GM12878 (cell line): Measurements from ENCODE around the gene PKN3. TPM values are rescaled to one million over a fixed set of nuclear protein-coding genes. Genes with fewer than 3 reads are reported as not detected.
A peak's percentile ranks its signal among the peaks of the same experiment; 100 is the strongest.

ENCODE experiments used
- ATAC-seq: fragments of 200-7000 bp; cut with Tn5 transposase; 3 replicates; pipeline ENCODE4 v1.9.1; 2020; ENCODE audit warnings: mild to moderate bottlenecking, moderate library complexity
- BruUV-seq: library from RNA; stranded (reverse); fragments of 400-500 nt; replicated peaks from 2 replicates; lab custom pipeline; 2021; lab: Mats Ljungman, UMichigan
- CTCF ChIA-PET: fragments of 300-600 bp; sonication (Branson Sonifier 250); formaldehyde crosslinking; extraction: SDS; loops from one replicate; lab custom pipeline; 2021; ENCODE audit warnings: inconsistent platforms; lab: Yijun Ruan, JAX
- POLR2A ChIA-PET: fragments of 350-600 bp; formaldehyde crosslinking; extraction: SDS; loops from one replicate; lab custom pipeline; 2021; ENCODE audit warnings: inconsistent platforms; lab: Charles Lee
- RAD21 ChIA-PET: fragments of 300-600 bp; sonication (Branson Sonifier 250); formaldehyde crosslinking; loops from one replicate; lab custom pipeline; 2023; ENCODE audit warnings: antibody characterized with exemption; ENCODE audit not compliant: unreplicated experiment; lab: Charles Lee
- SMC1A ChIA-PET: fragments of 300-600 bp; sonication (Branson Sonifier 250); formaldehyde crosslinking; loops from one replicate; lab custom pipeline; 2023; ENCODE audit not compliant: unreplicated experiment, uncharacterized antibody; lab: Charles Lee
- DNase-seq: peaks from one replicate; pipeline ENCODE4 v3.0.0-alpha.2; 2011; ENCODE audit warnings: low read depth, low spot score
- FAIRE-seq: peaks from 3 replicates; lab custom pipeline; 2011; peaks lifted over from hg19 to GRCh38; lab: Jason Lieb, UNC
- H2AFZ ChIP-seq: 2 replicates; pipeline ENCODE4 v1.6.0; 2011; ENCODE audit warnings: low read depth, low read length, control low read depth; ENCODE audit not compliant: control insufficient read depth
- H3K27ac ChIP-seq: 2 replicates; pipeline ENCODE4 v1.5.1; 2011; ENCODE audit warnings: control low read depth; ENCODE audit not compliant: control insufficient read depth, insufficient read depth
- H3K27me3 ChIP-seq, 2 experiments: replicated peaks in 1 of 2; 2 replicates each; pipeline versions ENCODE4 v1.6.0 to v1.6.1; 2011; ENCODE audit warnings: low read length in 1 of 2; ENCODE audit not compliant: control insufficient read depth in 2 of 2, insufficient read depth in 2 of 2
- H3K36me3 ChIP-seq, 2 experiments: 2 replicates each; pipeline ENCODE4 v1.5.1; 2011; ENCODE audit warnings: low read length in 1 of 2; ENCODE audit not compliant: control insufficient read depth in 2 of 2, insufficient read depth in 2 of 2
- H3K4me1 ChIP-seq: 2 replicates; pipeline ENCODE4 v1.6.1; 2011; ENCODE audit warnings: mild to moderate bottlenecking, low read length, moderate library complexity, mixed read lengths; ENCODE audit not compliant: control insufficient read depth, insufficient read depth
- H3K4me2 ChIP-seq: 2 replicates; pipeline ENCODE4 v1.6.0; 2011; ENCODE audit warnings: control low read depth; ENCODE audit not compliant: control insufficient read depth, insufficient read depth
- H3K4me3 ChIP-seq: fragments of 200-600 bp; sonication (generic); 2 replicates; pipeline ENCODE4 v1.5.1; 2016
- H3K79me2 ChIP-seq: 2 replicates; pipeline ENCODE4 v1.6.0; 2011; ENCODE audit warnings: low read length; ENCODE audit not compliant: control insufficient read depth, insufficient read depth
- H3K9ac ChIP-seq: 2 replicates; pipeline ENCODE4 v1.8.0; 2011; ENCODE audit warnings: low read length, control low read depth, mixed read lengths; ENCODE audit not compliant: control insufficient read depth, insufficient read depth
- H3K9me3 ChIP-seq: replicated peaks from 3 replicates; pipeline ENCODE4 v1.5.1; 2011; ENCODE audit warnings: mild to moderate bottlenecking, low read length; ENCODE audit not compliant: control insufficient read depth, insufficient read depth
- H4K20me1 ChIP-seq: 2 replicates; pipeline ENCODE4 v1.6.0; 2011; ENCODE audit not compliant: control insufficient read depth, insufficient read depth
- ETV6 ChIP-seq, 2 experiments: fragments of 450-650 bp in 1 of 2; IDR thresholded peaks in 1 of 2; conservative IDR thresholded peaks in 1 of 2; 2 replicates each; pipeline ENCODE4 v1.6.1; 2014; ENCODE audit warnings: antibody characterized with exemption in 1 of 2, borderline replicate concordance in 1 of 2, low read depth in 1 of 2, mild to moderate bottlenecking in 1 of 2, moderate library complexity in 1 of 2
- NFIC ChIP-seq: IDR thresholded peaks from 2 replicates; pipeline ENCODE4 v1.6.1; 2012; ENCODE audit warnings: low read depth, mild to moderate bottlenecking, inconsistent platforms, low read length, moderate library complexity
- RFX5 ChIP-seq: IDR thresholded peaks from 2 replicates; pipeline ENCODE4 v1.6.1; 2011; ENCODE audit warnings: low read depth, low read length, improper control_type of control experiment
- SMC3 ChIP-seq: IDR thresholded peaks from 2 replicates; pipeline ENCODE4 v1.6.1; 2011; ENCODE audit warnings: low read length, improper control_type of control experiment, borderline replicate concordance
- TCF12 ChIP-seq: IDR thresholded peaks from 2 replicates; pipeline ENCODE4 v1.6.1; 2011; ENCODE audit warnings: low read depth, mild to moderate bottlenecking, low read length
- YBX1 ChIP-seq: fragments of 450-650 bp; IDR thresholded peaks from 2 replicates; pipeline ENCODE4 v1.6.1; 2016; ENCODE audit warnings: antibody characterized with exemption
- WGBS: methylation state at CpG from one replicate; pipeline ENCODE4 v1.1.6; 2016; ENCODE audit warnings: low lambda C conversion rate; ENCODE audit not compliant: insufficient replicate concordance, insufficient coverage; ENCODE audit errors: missing lambda C conversion rate; 5-methylcytosine and 5-hydroxymethylcytosine counted together
- in situ Hi-C: fragments of 300-500 bp; cut with MboI; formaldehyde crosslinking; loops from 9 replicates; pipeline ENCODE4 v1.14.3; 2018; ENCODE audit warnings: mixed read lengths
- intact Hi-C: fragments of 100-400 bp; cut with micrococcal nuclease; formaldehyde crosslinking; loops from one replicate; pipeline ENCODE4 v1.14.2; 2022; ENCODE audit not compliant: unreplicated experiment
- polyA plus RNA-seq, 11 experiments: library from polyadenylated mRNA; depleted of rRNA in 4 of 11; unstranded in 6 of 11; stranded (reverse) in 5 of 11; fragments of >200 nt; fragmentation: Nextera tagmentation in 4 of 11; fragmentation: Illumina TruSeq in 1 of 11; extraction: Ambion mirVana in 4 of 11; extraction: Trizol in 1 of 11; gene quantifications; 1 replicate in 1 of 11; 2 replicates in 10 of 11; pipeline versions ENCODE4 v1.2.1 to v1.2.3, GENCODE V29; 2011 to 2016; ENCODE audit warnings: inconsistent platforms in 2 of 11, missing spikeins in 2 of 11, low read depth in 1 of 11
- total RNA-seq, 4 experiments: library from RNA; depleted of rRNA in 3 of 4; stranded (reverse); fragments of >200 nt in 3 of 4; fragmentation: Illumina TruSeq in 1 of 4; extraction: Trizol in 1 of 4; gene quantifications; 2 replicates each; pipeline versions ENCODE4 v1.2.1 to v1.2.3, GENCODE V29; 2013 to 2021
- TF ChIP-seq, protein P1 (sequence below): fragments of 150-350 bp; IDR thresholded peaks from 2 replicates; pipeline ENCODE4 v1.6.1; 2016; ENCODE audit warnings: low read depth, low read length
- TF ChIP-seq, protein P2 (sequence below): fragments of 450-650 bp; IDR thresholded peaks from 2 replicates; pipeline ENCODE4 v1.6.1; 2017; ENCODE audit warnings: mild to moderate bottlenecking, moderate library complexity

Gene PKN3
- total and polyA plus RNA-seq, 10 of the 15 experiments (the other 5 are each of a cell fraction or from before 2014, with no cell fraction given) = 0.35 to 11.0 (median 3.3) TPM

DNA sequence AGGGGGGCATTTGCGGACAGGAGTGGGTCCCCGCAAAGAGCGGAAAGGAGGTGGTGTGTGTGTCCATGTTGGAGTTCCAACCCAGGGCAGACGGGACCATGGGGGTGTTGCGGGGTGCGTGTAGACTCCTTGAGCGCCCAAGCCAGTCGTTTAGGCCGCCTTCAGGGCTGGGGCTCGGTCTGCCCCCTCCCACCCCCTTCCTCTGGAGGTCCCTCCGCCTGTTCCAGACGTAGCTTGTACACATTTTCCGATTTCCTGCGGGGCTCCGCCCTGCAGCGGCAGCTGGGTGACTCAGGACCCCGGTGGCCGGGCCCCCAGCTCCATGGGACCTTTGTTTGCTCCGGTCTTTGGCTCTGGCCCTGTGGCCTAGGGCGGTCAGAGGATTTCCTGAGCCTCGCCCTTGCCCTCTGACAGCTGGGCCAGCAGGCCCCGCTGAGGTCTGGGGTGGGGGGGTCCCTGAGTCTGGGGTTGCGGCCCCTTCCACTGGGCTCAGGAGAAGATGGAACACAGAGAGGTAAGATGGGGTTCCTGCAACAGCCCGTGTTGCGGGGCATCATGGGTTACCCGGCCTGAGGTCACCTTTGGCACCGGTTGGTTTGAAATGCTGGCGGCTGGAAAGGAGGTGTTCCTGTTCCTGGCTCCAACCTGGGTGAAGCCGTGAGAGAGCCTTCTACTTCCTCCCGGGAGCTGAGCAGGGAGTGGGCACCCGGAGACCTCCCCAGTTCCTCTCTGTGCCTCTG, 1.5 kb downstream of the PKN3 start:
- intact Hi-C loops (no loop called here), in situ Hi-C loops (no loop called here)
- FAIRE-seq (no peak), DNase-seq (no peak), ATAC-seq (no peak)
- Histone ChIP-seq H3K36me3 (no peaks in the 10 kb centered on the region), H3K4me1 (peaks cover 3% of the 10 kb centered on the region; the same call in 1 of the 2 replicates), H3K27me3 (no peaks in the 10 kb centered on the region), H3K4me3 (no peak overlapping the region; the same call in 1 of the 2 replicates), H4K20me1 (no peaks in the 10 kb centered on the region), H3K27ac (no peak overlapping the region), H3K9me3 (no peaks in the 10 kb centered on the region), H3K79me2 (no peaks in the 10 kb centered on the region), H3K4me2 (peak overlapping the region; percentile 87), H3K9ac (no peak overlapping the region), H2AFZ (peak overlapping the region; percentile 87; the same call in 1 of the 2 replicates)
- ChIA-PET SMC1A (interaction anchor here (0.6 to 0.7 kb wide), 2 partner anchors 21 to 22 kb away, joined by 3 read pairs; no protein-coding TSS in a partner anchor), RAD21 (no interaction called here), POLR2A (interaction anchor here (0.7 kb wide), 1 partner anchor 8 kb away, joined by 3 read pairs; no protein-coding TSS in a partner anchor), CTCF (interaction anchor here (1.0 kb wide), 1 partner anchor 20 kb away, joined by 6 read pairs; the partner anchor contains the start of gene ZDHHC12)
- TSS peak; percentile 51 for BruUV-seq
- no peak for TF ChIP-seq ETV6 (conservative IDR thresholded peaks at IDR 0.05 in 1 of 2, IDR thresholded peaks at IDR 0.05 in 1 of 2; ENCODE audit: borderline replicate concordance in 1 of 2, low read depth in 1 of 2)
- TF ChIP-seq NFIC = no peak
- no peak for TF ChIP-seq SMC3
- WGBS = 94% methylated on average over 21 of the region's 31 CpGs

DNA sequence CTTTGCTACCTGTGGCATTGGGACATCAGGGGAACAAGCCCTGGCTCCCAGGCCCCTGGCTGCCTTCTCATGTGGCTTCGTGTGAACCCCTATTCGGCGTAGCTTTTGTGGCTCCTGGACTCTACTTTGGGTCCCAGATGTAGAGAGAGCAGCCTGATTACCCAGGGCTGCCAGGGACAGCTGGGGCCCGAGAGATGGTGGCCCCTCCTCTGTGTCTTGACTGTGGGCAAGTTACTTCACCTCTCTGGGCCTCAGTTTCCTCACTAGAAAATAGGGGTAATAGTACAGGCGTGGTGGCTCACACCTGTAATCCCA, 2.0 kb downstream of the PKN3 start:
- H3K4me2 ChIP-seq = no peak overlapping the region
- H2AFZ ChIP-seq = no peak overlapping the region
- H4K20me1 ChIP-seq = no peaks in the 10 kb centered on the region
- SMC1A ChIA-PET = interaction anchor here (0.7 kb wide), 1 partner anchor 21 kb away, joined by 3 read pairs; no protein-coding TSS in a partner anchor
- H3K27ac ChIP-seq = no peak overlapping the region
- WGBS = 98% methylated on average over 5 of the region's 5 CpGs
- no peaks in the 10 kb centered on the region for H3K79me2 ChIP-seq
- FAIRE-seq = no peak
- no peak overlapping the region for H3K9ac ChIP-seq
- POLR2A ChIA-PET = interaction anchor here (1.1 kb wide), 1 partner anchor 17 kb away, joined by 3 read pairs; no protein-coding TSS in a partner anchor
- CTCF ChIA-PET = interaction anchor here (1.0 kb wide), 1 partner anchor 20 kb away, joined by 6 read pairs; the partner anchor contains the start of gene ZDHHC12
- in situ Hi-C loops (no loop called here), intact Hi-C loops (no loop called here)
- no TSS peak for BruUV-seq
- H3K9me3 ChIP-seq = no peaks in the 10 kb centered on the region
- RAD21 ChIA-PET = no interaction called here
- no peaks in the 10 kb centered on the region for H3K27me3 ChIP-seq
- no peaks in the 10 kb centered on the region for H3K36me3 ChIP-seq
- no peak overlapping the region for H3K4me3 ChIP-seq
- H3K4me1 ChIP-seq = peaks cover 3% of the 10 kb centered on the region; the same call in 1 of the 2 replicates
- no peak for ATAC-seq
- no peak for DNase-seq
- TF ChIP-seq RFX5 = no peak
- TF ChIP-seq YBX1 = no peak
- no peak for TF ChIP-seq TCF12
- TF ChIP-seq, protein P1, sequence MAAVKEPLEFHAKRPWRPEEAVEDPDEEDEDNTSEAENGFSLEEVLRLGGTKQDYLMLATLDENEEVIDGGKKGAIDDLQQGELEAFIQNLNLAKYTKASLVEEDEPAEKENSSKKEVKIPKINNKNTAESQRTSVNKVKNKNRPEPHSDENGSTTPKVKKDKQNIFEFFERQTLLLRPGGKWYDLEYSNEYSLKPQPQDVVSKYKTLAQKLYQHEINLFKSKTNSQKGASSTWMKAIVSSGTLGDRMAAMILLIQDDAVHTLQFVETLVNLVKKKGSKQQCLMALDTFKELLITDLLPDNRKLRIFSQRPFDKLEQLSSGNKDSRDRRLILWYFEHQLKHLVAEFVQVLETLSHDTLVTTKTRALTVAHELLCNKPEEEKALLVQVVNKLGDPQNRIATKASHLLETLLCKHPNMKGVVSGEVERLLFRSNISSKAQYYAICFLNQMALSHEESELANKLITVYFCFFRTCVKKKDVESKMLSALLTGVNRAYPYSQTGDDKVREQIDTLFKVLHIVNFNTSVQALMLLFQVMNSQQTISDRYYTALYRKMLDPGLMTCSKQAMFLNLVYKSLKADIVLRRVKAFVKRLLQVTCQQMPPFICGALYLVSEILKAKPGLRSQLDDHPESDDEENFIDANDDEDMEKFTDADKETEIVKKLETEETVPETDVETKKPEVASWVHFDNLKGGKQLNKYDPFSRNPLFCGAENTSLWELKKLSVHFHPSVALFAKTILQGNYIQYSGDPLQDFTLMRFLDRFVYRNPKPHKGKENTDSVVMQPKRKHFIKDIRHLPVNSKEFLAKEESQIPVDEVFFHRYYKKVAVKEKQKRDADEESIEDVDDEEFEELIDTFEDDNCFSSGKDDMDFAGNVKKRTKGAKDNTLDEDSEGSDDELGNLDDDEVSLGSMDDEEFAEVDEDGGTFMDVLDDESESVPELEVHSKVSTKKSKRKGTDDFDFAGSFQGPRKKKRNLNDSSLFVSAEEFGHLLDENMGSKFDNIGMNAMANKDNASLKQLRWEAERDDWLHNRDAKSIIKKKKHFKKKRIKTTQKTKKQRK = no peak
- TF ChIP-seq, protein P2, sequence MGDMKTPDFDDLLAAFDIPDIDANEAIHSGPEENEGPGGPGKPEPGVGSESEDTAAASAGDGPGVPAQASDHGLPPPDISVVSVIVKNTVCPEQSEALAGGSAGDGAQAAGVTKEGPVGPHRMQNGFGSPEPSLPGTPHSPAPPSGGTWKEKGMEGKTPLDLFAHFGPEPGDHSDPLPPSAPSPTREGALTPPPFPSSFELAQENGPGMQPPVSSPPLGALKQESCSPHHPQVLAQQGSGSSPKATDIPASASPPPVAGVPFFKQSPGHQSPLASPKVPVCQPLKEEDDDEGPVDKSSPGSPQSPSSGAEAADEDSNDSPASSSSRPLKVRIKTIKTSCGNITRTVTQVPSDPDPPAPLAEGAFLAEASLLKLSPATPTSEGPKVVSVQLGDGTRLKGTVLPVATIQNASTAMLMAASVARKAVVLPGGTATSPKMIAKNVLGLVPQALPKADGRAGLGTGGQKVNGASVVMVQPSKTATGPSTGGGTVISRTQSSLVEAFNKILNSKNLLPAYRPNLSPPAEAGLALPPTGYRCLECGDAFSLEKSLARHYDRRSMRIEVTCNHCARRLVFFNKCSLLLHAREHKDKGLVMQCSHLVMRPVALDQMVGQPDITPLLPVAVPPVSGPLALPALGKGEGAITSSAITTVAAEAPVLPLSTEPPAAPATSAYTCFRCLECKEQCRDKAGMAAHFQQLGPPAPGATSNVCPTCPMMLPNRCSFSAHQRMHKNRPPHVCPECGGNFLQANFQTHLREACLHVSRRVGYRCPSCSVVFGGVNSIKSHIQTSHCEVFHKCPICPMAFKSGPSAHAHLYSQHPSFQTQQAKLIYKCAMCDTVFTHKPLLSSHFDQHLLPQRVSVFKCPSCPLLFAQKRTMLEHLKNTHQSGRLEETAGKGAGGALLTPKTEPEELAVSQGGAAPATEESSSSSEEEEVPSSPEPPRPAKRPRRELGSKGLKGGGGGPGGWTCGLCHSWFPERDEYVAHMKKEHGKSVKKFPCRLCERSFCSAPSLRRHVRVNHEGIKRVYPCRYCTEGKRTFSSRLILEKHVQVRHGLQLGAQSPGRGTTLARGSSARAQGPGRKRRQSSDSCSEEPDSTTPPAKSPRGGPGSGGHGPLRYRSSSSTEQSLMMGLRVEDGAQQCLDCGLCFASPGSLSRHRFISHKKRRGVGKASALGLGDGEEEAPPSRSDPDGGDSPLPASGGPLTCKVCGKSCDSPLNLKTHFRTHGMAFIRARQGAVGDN = no peak
